ENCODE data around the gene CALN1. TPM values are rescaled to one million over a fixed set of nuclear protein-coding genes. Genes with fewer than 3 reads are reported as not detected.

The CALN1 gene
- polyA plus RNA-seq, 1 experiment = not detected

- Histone ChIP-seq H3K4me3 (ENCODE audit: low read depth, low read length) (no peak overlapping the region), H3K27ac (ENCODE audit: low read depth, low read length) (no peak overlapping the region), H3K9me3 (ENCODE audit: control insufficient read depth, insufficient read depth, low read length) (peaks cover 19% of the 10 kb centered on the region), H3K27me3 (ENCODE audit: control insufficient read depth, insufficient read depth, low read length) (no peaks in the 10 kb centered on the region)
- CTCF ChIA-PET = no interaction called here
- POLR2A ChIA-PET = no interaction called here
- DNase-seq (ENCODE audit: low read depth, low spot score) = no peak
- no peak for TF ChIP-seq CTCF (IDR thresholded peaks at IDR 0.05; ENCODE audit: low read depth, low read length)
Observed at GRCh38 chr7:72092769-72093168, 319.4 kb downstream of the CALN1 start.

DNA sequence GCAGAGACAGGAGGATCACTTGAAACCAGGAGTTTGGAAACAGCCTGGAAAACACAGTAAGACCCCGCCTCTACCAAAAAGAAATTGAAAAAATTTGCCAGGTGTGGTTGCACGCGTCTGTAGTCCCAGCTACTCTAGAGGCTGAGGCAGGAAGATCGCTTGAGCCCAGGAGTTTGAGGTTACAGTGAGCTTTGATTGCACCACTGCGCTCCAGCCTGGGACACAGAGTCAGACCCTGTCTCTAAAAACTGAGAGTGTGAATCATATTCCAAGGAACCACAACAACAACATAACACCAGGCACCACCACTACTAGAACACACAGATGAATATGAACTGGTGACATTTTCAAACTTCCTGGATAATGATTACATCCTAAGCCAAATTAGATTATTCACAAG, 324.2 kb downstream of the CALN1 start:
- CTCF ChIA-PET = no interaction called here
- no peak for TF ChIP-seq CTCF (IDR thresholded peaks at IDR 0.05; ENCODE audit: low read depth, low read length)

GRCh38 chr7:72080865-72081510, 331.1 kb downstream of the CALN1 start:
- Histone ChIP-seq H3K27me3 (ENCODE audit: control insufficient read depth, insufficient read depth, low read length) (no peaks in the 10 kb centered on the region), H3K27ac (ENCODE audit: low read depth, low read length) (no peak overlapping the region), H3K9me3 (ENCODE audit: control insufficient read depth, insufficient read depth, low read length) (peaks cover 47% of the 10 kb centered on the region), H3K4me3 (ENCODE audit: low read depth, low read length) (no peak overlapping the region)
- TF ChIP-seq CTCF (IDR thresholded peaks at IDR 0.05; ENCODE audit: low read depth, low read length) = no peak
- CTCF ChIA-PET = no interaction called here
- DNase-seq (ENCODE audit: low read depth, low spot score) = no peak
- POLR2A ChIA-PET = no interaction called here

More for the DNA sequence above, 324.2 kb downstream of the CALN1 start:
- Histone ChIP-seq H3K9me3 (ENCODE audit: control insufficient read depth, insufficient read depth, low read length) (peaks cover 10% of the 10 kb centered on the region), H3K4me3 (ENCODE audit: low read depth, low read length) (no peak overlapping the region), H3K27ac (ENCODE audit: low read depth, low read length) (no peak overlapping the region), H3K27me3 (ENCODE audit: control insufficient read depth, insufficient read depth, low read length) (no peaks in the 10 kb centered on the region)
- POLR2A ChIA-PET = no interaction called here
- no peak for DNase-seq (ENCODE audit: low read depth, low spot score)

DNA sequence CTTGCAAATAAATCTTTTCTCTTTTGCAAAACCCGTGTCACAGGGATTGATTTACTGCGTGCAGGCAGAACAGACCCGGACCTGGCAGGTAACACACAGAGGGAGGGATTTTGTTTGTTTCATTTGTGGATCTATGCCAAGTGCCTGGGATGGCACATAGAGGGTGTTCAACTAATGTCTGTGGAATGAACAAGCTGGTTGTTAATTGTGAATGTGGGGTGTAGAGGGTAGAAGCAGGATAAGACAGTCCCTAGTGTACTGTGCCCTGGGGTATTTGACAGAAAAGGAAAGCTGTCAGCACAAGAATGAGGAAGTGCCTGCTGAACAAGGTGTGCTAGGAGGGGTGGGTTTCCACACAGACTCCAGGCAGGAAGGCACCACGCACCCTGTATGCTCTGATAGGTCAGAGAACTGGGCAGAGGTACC, 331.8 kb downstream of the CALN1 start:
- POLR2A ChIA-PET = no interaction called here
- Histone ChIP-seq H3K9me3 (ENCODE audit: control insufficient read depth, insufficient read depth, low read length) (peaks cover 53% of the 10 kb centered on the region), H3K27ac (ENCODE audit: low read depth, low read length) (no peak overlapping the region), H3K4me3 (ENCODE audit: low read depth, low read length) (no peak overlapping the region), H3K27me3 (ENCODE audit: control insufficient read depth, insufficient read depth, low read length) (no peaks in the 10 kb centered on the region)
- CTCF ChIA-PET = no interaction called here
- TF ChIP-seq CTCF (IDR thresholded peaks at IDR 0.05; ENCODE audit: low read depth, low read length) = no peak
- DNase-seq (ENCODE audit: low read depth, low spot score) = no peak

- no peak for DNase-seq (ENCODE audit: low read depth, low spot score)
- ChIA-PET POLR2A (no interaction called here), CTCF (no interaction called here)
- H3K27ac ChIP-seq (ENCODE audit: low read depth, low read length) = no peak overlapping the region
- peaks cover 51% of the 10 kb centered on the region for H3K9me3 ChIP-seq (ENCODE audit: control insufficient read depth, insufficient read depth, low read length)
- H3K4me3 ChIP-seq (ENCODE audit: low read depth, low read length) = no peak overlapping the region
- TF ChIP-seq CTCF (IDR thresholded peaks at IDR 0.05; ENCODE audit: low read depth, low read length) = no peak
- no peaks in the 10 kb centered on the region for H3K27me3 ChIP-seq (ENCODE audit: control insufficient read depth, insufficient read depth, low read length)
Observed at GRCh38 chr7:72078856-72079255, 333.3 kb downstream of the CALN1 start.

All from AG04450 (cell line).